HuH-7 (cell line): ENCODE data around the gene GAGE10.

Source experiments
- DNase-seq: peaks from one replicate; pipeline ENCODE4 v3.0.0; 2011; ENCODE audit warnings: low spot score

The GAGE10 gene

GRCh38 chrX:49303346-49303745 is at the start of gene GAGE10:
Gene GAGE10, plus strand, starts transcription at chrX:49303646. Its CDS starts 1,214 bp downstream, at chrX:49304860.
- DNase-seq: no peak

DNA sequence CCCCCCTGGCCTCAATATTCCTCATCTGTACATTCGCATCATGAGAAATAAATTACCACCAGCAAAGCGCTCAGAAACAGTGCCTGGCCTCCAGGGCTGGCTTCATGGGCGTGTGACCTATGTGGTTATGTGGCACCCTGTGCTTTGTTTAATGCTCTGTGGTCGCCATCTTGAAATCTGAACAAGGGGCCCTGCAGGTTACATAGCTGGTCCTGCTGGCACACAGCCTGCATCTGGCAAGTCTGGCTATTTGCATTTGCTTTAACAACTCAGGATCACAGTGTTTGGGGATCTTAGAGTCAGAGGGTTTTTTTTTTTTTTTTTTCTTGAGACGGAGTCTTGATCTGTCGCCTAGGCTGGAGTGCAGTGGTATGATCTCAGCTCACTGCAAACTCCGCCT is 48.8 kb upstream of the GAGE10 start:
- DNase-seq: no peak

- no peak for DNase-seq
Measured at GRCh38 chrX:49256268-49256995, 47.0 kb upstream of the GAGE10 start.

DNA sequence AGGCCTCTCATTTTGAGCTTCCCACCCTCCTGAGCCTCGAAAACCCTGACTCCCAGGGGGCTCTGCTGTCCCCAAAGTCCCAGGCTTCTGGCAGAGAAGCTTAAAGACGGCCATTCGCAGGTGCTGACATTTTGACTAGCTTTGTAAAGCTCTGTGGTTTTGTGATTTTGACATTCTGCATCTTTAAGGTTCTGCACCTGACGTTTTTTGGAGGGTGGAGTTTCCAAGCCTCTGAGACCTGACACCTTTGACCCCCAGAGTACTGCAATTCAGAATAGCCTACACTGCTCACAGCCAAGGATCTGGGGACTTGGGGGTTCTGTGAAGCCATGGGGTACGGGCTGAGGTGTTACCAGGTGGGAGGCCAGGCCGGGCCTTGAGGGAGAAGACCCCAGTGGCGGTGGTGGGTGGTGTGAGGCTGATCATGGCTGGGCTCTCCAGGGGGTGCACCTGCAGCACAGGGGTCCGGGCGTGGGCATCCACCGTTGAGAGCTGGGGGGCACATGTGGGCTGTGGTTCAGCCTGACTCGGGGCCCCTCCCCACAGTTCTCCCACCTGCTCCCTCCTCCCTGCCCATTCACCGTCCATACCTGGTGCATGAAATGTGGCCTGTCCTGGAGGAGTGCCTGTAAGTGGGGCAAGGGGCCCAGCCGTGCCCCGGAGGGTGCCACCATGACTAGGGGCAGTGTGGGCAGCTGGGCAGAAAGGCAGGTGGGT is 46.2 kb upstream of the GAGE10 start:
- no peak for DNase-seq

GRCh38 chrX:49257846-49258748 is 45.3 kb upstream of the GAGE10 start:
- DNase-seq: no peak

- DNase-seq: no peak
Measured at GRCh38 chrX:49258749-49259124, 44.7 kb upstream of the GAGE10 start.

DNA sequence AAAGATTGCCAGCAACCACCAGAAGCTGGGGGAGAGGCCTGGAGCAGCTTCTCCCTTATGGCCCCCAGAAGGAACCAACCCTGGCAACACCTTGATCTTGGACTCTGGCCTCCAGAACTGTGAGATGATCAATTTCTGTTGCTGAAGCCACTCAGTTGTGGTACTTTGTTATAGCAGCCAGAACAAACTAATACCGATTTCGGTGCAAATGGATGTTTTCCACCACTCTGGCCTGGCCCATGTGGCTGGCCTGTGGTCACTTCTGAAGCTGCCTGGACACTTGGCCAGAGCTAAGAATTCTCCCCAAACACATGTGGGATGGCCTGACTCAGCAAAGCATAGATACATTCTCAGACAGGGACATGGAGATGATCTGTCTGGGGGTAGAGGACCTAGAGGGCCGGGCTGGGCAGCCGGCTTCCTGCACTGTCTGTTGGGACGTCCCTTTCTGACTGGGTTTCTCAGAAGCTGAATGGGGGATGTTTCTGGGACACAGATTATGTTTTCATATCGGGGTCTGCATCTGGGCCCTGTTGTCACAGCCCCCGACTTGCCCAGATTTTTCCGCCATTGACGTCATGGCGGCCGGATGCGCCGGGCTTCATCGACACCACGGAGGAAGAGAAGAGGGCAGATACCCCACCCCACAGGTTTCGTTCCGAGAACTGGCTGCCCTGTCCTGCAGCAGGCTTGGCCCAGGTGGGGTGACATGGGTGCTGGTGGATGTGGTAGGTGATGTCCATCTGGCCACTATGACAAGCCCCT is 43.0 kb upstream of the GAGE10 start:
- DNase-seq: no peak

DNA sequence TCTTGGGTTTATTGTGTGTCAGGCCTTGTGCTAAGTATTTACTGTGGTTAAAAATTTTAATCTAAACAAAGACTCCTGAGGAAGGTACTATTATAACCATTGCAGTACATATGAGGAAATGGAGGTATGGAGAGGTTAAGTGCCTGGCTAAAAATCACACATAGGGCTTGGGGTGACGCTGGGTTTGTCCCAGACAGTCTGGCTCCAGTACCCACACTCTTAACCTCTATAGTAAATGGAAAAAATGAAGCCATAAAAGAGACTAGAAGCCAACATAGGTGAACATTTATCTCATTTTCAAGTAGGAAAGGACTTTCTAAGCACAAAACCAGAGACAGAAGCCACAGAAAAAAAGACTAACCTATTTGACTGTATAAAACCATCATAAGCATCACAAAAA is 40.8 kb upstream of the GAGE10 start:
- DNase-seq: no peak

- no peak for DNase-seq
Measured at GRCh38 chrX:49263631-49264030, 39.8 kb upstream of the GAGE10 start.

DNA sequence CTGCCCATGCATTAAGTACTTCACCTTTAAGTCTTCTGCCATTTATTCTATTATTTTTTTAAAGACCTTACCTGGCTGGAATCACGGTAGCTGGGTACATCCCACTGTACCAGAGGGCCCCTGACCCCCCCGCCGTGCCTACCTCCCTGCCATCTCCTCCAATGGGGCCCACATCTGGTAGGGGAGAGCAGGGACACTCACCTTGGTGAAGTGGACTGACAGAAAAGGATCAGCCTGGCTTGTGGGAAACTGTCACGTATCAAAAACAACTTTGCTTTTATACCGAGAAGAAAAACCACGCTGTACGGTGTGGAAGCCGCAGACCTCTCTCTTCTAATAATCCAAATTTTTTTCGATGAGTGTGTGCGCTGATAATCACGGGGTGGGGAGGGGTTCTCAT is 39.0 kb upstream of the GAGE10 start, which contains the start of gene FOXP3:
FOXP3 (minus strand) TSS at position 251 of the 400 bp plus-strand sequence. CDS start 6,205 bp downstream, outside the sequence.
- DNase-seq: no peak

- no peak for DNase-seq
Measured at GRCh38 chrX:49266523-49267445, 36.7 kb upstream of the GAGE10 start.

DNA sequence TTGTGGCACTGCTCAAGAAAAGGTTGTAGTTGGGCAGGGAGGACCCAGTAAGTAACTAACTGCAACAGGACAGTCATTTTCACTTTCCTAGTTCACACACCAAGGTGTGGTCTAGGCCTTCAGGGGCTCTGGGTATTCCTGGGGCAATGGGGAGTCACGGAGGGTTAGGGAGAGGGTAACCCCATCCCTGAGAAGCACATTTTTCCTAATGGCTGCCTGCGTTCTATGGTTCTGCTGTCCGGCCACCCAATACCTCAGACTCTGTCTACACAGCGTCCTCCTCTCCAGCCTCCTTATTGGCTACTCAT is 34.8 kb upstream of the GAGE10 start:
- no peak for DNase-seq

DNA sequence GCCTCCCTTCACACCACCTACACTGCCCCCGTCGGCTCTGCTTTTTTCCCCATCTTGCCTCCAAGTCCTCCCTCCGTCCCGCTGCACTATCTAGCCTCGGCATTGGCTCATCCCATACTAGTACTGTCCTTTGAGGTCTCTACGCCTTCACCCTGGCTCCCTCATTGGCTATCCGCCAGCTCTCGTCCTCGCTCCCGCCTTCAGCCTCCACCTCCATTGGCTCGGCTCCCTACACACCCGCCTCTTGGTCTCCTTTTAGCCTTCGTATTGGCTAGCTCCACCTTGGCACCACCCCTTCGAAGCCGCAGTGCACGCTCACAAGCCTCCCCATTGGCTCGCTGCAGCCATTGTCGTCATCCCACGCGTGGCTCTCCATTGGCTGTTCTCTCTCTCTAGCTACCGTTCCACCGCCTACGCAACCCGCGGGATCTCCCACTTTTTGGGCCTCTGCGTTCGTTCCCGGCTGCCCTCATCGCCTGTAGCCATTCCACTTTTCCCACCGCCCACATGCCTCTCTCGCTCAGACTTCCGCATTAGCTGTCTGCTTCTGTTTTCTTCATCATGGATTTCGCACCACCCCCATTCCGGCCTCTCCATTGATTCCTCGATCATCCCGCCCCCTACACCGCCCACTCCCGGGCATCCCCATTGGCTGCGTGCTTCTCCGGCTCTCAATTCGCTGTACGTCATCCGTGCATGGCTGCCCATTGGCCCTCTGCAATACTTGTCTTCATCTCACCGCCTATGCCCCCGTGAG is 34.3 kb upstream of the GAGE10 start:
- peak; percentile 90 for DNase-seq

- no peak for DNase-seq
Measured at GRCh38 chrX:49269767-49270248, 33.6 kb upstream of the GAGE10 start, which contains the start of gene PPP1R3F. Gene PPP1R3F, plus strand, starts transcription at chrX:49269793. Its CDS starts 77 bp downstream, at chrX:49269870.

GRCh38 chrX:49270249-49270921 is 33.1 kb upstream of the GAGE10 start:
- DNase-seq: no peak

DNA sequence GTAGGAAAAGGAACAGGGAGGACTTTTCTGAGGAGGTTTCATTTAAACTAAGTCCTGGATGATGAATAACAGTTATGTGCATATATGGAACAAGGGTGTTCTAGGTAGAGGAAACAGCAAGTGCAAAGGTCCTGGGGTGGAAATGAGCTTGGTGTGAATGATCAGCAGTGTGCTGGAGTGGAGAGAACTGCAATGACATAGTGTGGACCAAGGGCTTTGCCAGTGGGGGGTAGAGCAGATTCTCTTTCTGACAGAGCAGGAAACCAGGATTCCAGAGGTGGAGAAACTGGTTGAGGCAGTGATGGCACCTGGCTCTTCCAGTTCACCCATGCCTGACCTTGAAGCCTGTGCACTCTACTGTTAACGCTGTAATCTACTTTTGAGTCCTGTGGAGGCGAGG is 32.1 kb upstream of the GAGE10 start:
- DNase-seq: no peak

GRCh38 chrX:49272421-49272820 is 31.0 kb upstream of the GAGE10 start:
- DNase-seq: no peak

- DNase-seq: no peak
Measured at GRCh38 chrX:49273181-49273727, 30.2 kb upstream of the GAGE10 start.

DNA sequence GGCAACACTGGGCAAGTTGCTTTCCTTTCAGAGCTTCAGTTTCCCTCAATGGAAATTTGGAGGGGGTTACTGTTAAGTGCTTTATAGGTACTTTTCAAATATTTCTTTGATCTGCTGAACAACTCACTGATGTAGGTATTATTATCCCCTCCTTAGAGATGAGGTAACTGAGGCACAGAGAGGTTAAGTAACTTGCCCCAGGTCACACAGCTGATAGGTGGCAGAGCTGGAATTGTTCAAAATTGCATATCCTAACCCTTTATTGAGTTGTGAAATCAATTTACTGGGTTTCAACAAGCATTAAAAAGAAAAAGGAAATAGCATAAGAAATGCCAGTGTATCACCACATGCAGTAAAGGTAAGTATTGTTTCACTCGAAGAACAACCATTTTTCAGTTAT is 27.2 kb upstream of the GAGE10 start:
- DNase-seq: no peak
